DND-41 (cell line): Measurements from ENCODE around the gene FAM107B.

ENCODE experiments used
- CTCF ChIP-seq: IDR thresholded peaks from 2 replicates; pipeline ENCODE4 v1.5.1; 2012; ENCODE audit warnings: borderline replicate concordance, low read length, moderate library complexity, mild to moderate bottlenecking; ENCODE audit not compliant: poor library complexity, severe bottlenecking; ENCODE audit errors: extremely low read depth
- EZH2 ChIP-seq: IDR thresholded peaks from 3 replicates; pipeline ENCODE4 v1.6.1; 2012; ENCODE audit warnings: borderline replicate concordance, low read depth, mild to moderate bottlenecking, moderate library complexity, low read length, inconsistent platforms; ENCODE audit not compliant: severe bottlenecking

DNA sequence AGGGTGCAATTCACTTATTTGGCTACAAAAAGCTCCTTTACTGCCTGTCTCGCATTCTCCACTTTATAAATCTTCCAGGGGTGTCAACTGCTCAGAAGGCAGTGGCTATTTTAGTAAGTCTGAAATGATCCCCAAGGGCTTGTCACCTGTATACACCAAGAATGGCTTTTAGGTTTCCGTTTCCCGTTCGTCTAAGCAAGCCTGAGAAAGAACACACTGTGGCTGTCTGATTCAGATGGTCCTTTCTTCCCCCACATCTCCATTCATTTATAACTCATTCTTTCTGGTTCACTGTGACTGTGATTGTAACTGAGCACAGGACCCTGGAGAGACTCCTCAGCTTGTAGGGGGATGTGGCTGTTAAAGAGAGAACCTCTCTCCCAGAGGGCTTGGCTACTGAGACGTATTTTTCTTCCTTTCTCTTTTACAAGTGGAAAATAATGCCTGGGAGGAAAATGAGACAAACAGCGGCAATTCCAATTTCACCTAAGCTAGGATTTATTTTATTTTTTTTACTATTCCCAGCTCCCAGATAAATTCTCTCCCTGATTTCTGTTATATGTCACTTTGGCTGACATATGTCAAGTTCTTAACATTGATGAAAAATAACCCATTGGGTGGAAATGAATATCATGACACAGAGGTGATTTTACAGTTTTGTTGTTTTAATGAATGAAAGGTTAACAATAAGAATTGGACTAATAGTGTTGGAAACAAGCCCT, 129.3 kb downstream of the FAM107B start:
- TF ChIP-seq CTCF (no peak), EZH2 (no peak)
